ENCODE data around the gene MEGF11. TPM values are rescaled to one million over a fixed set of nuclear protein-coding genes. Genes with fewer than 3 reads are reported as not detected.

Gene MEGF11
- total RNA-seq, 4 donors from 2014 or later, result 0.87 to 7.3 (median 4.9) TPM

- Histone ChIP-seq H3K27me3 (peaks cover 0 to 4% of the 10 kb centered on the region in 2 donors), H3K4me1 (peaks cover 0 to 11% (median 0%) of the 10 kb centered on the region in 4 donors), H3K9me3 (no peaks in the 10 kb centered on the region), H3K4me3 (no peak overlapping the region), H3K27ac (no peak overlapping the region), H3K36me3 (no peaks in the 10 kb centered on the region)
- TF ChIP-seq CTCF (IDR thresholded peaks at IDR 0.05) (no peak), EP300 (IDR thresholded peaks at IDR 0.05) (no peak), POLR2A (IDR thresholded peaks at IDR 0.05) (no peak)
- WGBS, 2 donors, result 51 to 62% methylated on average over 6 of the region's 6 CpGs
- no peak for DNase-seq (ENCODE audit: low spot score in 2 of 2)
Observed at GRCh38 chr15:66126031-66126441, 127.5 kb downstream of the MEGF11 start.

- no peak for DNase-seq (ENCODE audit: low spot score in 2 of 2)
- H3K36me3 ChIP-seq, result no peaks in the 10 kb centered on the region
- peaks cover 0 to 4% of the 10 kb centered on the region in 2 donors for H3K27me3 ChIP-seq
- no peaks in the 10 kb centered on the region for H3K9me3 ChIP-seq
- H3K27ac ChIP-seq, result no peak overlapping the region
- 86 to 89% methylated on average over 2 of the region's 2 CpGs for WGBS, 2 donors
- TF ChIP-seq CTCF (IDR thresholded peaks at IDR 0.05) (no peak), POLR2A (IDR thresholded peaks at IDR 0.05) (no peak), EP300 (IDR thresholded peaks at IDR 0.05) (no peak)
- H3K4me3 ChIP-seq, result no peak overlapping the region
- peaks cover 0 to 4% (median 0%) of the 10 kb centered on the region in 4 donors for H3K4me1 ChIP-seq
Observed at GRCh38 chr15:66124651-66125050, 128.9 kb downstream of the MEGF11 start.

GRCh38 chr15:66123799-66124198, 129.8 kb downstream of the MEGF11 start:
- Histone ChIP-seq H3K27me3 (no peaks in the 10 kb centered on the region), H3K4me1 (no peaks in the 10 kb centered on the region), H3K36me3 (no peaks in the 10 kb centered on the region), H3K4me3 (no peak overlapping the region), H3K27ac (no peak overlapping the region), H3K9me3 (no peaks in the 10 kb centered on the region)
- no peak for DNase-seq (ENCODE audit: low spot score in 2 of 2)
- TF ChIP-seq POLR2A (IDR thresholded peaks at IDR 0.05) (no peak), CTCF (IDR thresholded peaks at IDR 0.05) (no peak), EP300 (IDR thresholded peaks at IDR 0.05) (no peak)
- WGBS, 2 donors, result 70 to 78% methylated on average over 8 of the region's 8 CpGs

GRCh38 chr15:66120422-66120821, 133.1 kb downstream of the MEGF11 start:
- WGBS, 2 donors, result 84 to 86% methylated on average over 4 to 5 of the region's 5 CpGs
- no peak for DNase-seq (ENCODE audit: low spot score in 2 of 2)
- H3K9me3 ChIP-seq, result no peaks in the 10 kb centered on the region
- H3K4me3 ChIP-seq, result no peak overlapping the region
- no peaks in the 10 kb centered on the region for H3K4me1 ChIP-seq
- H3K27ac ChIP-seq, result no peak overlapping the region
- H3K27me3 ChIP-seq, result peaks cover 0 to 5% of the 10 kb centered on the region in 2 donors
- H3K36me3 ChIP-seq, result no peaks in the 10 kb centered on the region
- no peak for TF ChIP-seq POLR2A (IDR thresholded peaks at IDR 0.05)
- TF ChIP-seq EP300 (IDR thresholded peaks at IDR 0.05), result no peak
- TF ChIP-seq CTCF (IDR thresholded peaks at IDR 0.05), result no peak

- no peak overlapping the region for H3K4me3 ChIP-seq
- H3K27me3 ChIP-seq, result peaks cover 0 to 5% of the 10 kb centered on the region in 2 donors
- H3K36me3 ChIP-seq, result no peaks in the 10 kb centered on the region
- no peak for DNase-seq (ENCODE audit: low spot score in 2 of 2)
- TF ChIP-seq CTCF (IDR thresholded peaks at IDR 0.05), result no peak
- TF ChIP-seq POLR2A (IDR thresholded peaks at IDR 0.05), result no peak
- TF ChIP-seq EP300 (IDR thresholded peaks at IDR 0.05), result no peak
- H3K27ac ChIP-seq, result no peak overlapping the region
- 74 to 76% methylated on average over 4 of the region's 4 CpGs for WGBS, 2 donors
- H3K9me3 ChIP-seq, result no peaks in the 10 kb centered on the region
- no peaks in the 10 kb centered on the region for H3K4me1 ChIP-seq
Observed at GRCh38 chr15:66117841-66118240, 135.7 kb downstream of the MEGF11 start.
